Endothelial cell (in vitro differentiated cells): ENCODE results near the gene COL26A1. TPM values are rescaled to one million over a fixed set of nuclear protein-coding genes. Genes with fewer than 3 reads are reported as not detected.

Source experiments
- DNase-seq: peaks from one replicate; pipeline ENCODE4 v3.0.0; 2021; ENCODE audit warnings: low spot score
- H3K27ac Mint-ChIP-seq: one replicate; pipeline ENCODE4 v1.8.0; 2021; ENCODE audit warnings: mixed read lengths, inconsistent platforms; ENCODE audit not compliant: unreplicated experiment
- H3K27me3 Mint-ChIP-seq: one replicate; pipeline ENCODE4 v1.8.0; 2021; ENCODE audit warnings: mild to moderate bottlenecking, moderate library complexity, mixed read lengths, inconsistent platforms; ENCODE audit not compliant: unreplicated experiment
- H3K36me3 Mint-ChIP-seq: one replicate; pipeline ENCODE4 v1.8.0; 2021; ENCODE audit warnings: mild to moderate bottlenecking, low read depth, mixed read lengths, inconsistent platforms; ENCODE audit not compliant: unreplicated experiment
- H3K4me1 Mint-ChIP-seq: one replicate; pipeline ENCODE4 v1.8.0; 2021; ENCODE audit warnings: mild to moderate bottlenecking, mixed read lengths, inconsistent platforms; ENCODE audit not compliant: unreplicated experiment
- H3K4me3 Mint-ChIP-seq: one replicate; pipeline ENCODE4 v1.8.0; 2021; ENCODE audit warnings: mild to moderate bottlenecking, mixed read lengths, inconsistent platforms; ENCODE audit not compliant: unreplicated experiment
- H3K9me3 Mint-ChIP-seq: one replicate; pipeline ENCODE4 v1.8.0; 2021; ENCODE audit warnings: mixed read lengths, inconsistent platforms; ENCODE audit not compliant: unreplicated experiment
- CTCF ChIP-seq: fragments of 200-600 bp; sonication (generic); IDR thresholded peaks from one replicate; pipeline ENCODE4 v1.5.0; 2021; ENCODE audit warnings: antibody characterized with exemption; ENCODE audit not compliant: unreplicated experiment
- total RNA-seq: library from RNA; stranded (reverse); fragmentation: NEBNext Ultra II Directional; extraction: Animal tissue kit (Norgen Biotek cat#: 25700); gene quantifications from one replicate; pipeline ENCODE4 v1.2.1, GENCODE V29; 2021; ENCODE audit not compliant: unreplicated experiment

The COL26A1 gene
- total RNA-seq, 1 donor from 2014 or later: 6.1 TPM

- H3K4me1 Mint-ChIP-seq: no peaks in the 10 kb centered on the region
- no peak overlapping the region for H3K27ac Mint-ChIP-seq
- H3K36me3 Mint-ChIP-seq: no peaks in the 10 kb centered on the region
- H3K27me3 Mint-ChIP-seq: peaks cover 3% of the 10 kb centered on the region
- H3K9me3 Mint-ChIP-seq: no peaks in the 10 kb centered on the region
- DNase-seq: peak; percentile 18
- no peak overlapping the region for H3K4me3 Mint-ChIP-seq
- TF ChIP-seq CTCF: no peak
Observed at GRCh38 chr7:101436857-101437576, 74.3 kb downstream of the COL26A1 start.

GRCh38 chr7:101441890-101442289, 79.2 kb downstream of the COL26A1 start:
- no peaks in the 10 kb centered on the region for H3K4me1 Mint-ChIP-seq
- no peaks in the 10 kb centered on the region for H3K36me3 Mint-ChIP-seq
- H3K27ac Mint-ChIP-seq: no peak overlapping the region
- H3K4me3 Mint-ChIP-seq: no peak overlapping the region
- H3K9me3 Mint-ChIP-seq: no peaks in the 10 kb centered on the region
- DNase-seq: no peak
- H3K27me3 Mint-ChIP-seq: no peaks in the 10 kb centered on the region
- TF ChIP-seq CTCF: no peak

- no peak for DNase-seq
- no peak overlapping the region for H3K4me3 Mint-ChIP-seq
- no peaks in the 10 kb centered on the region for H3K9me3 Mint-ChIP-seq
- H3K27me3 Mint-ChIP-seq: no peaks in the 10 kb centered on the region
- TF ChIP-seq CTCF: no peak
- no peak overlapping the region for H3K27ac Mint-ChIP-seq
- H3K4me1 Mint-ChIP-seq: no peaks in the 10 kb centered on the region
- H3K36me3 Mint-ChIP-seq: no peaks in the 10 kb centered on the region
Observed at GRCh38 chr7:101442426-101443070, 79.9 kb downstream of the COL26A1 start.

- no peaks in the 10 kb centered on the region for H3K36me3 Mint-ChIP-seq
Observed at GRCh38 chr7:101450064-101450463, 87.4 kb downstream of the COL26A1 start.

More at GRCh38 chr7:101450064-101450463, 87.4 kb downstream of the COL26A1 start:
- Mint-ChIP-seq H3K27me3 (no peaks in the 10 kb centered on the region), H3K4me1 (no peaks in the 10 kb centered on the region), H3K27ac (no peak overlapping the region), H3K4me3 (no peak overlapping the region), H3K9me3 (no peaks in the 10 kb centered on the region)
- no peak for DNase-seq
- no peak for TF ChIP-seq CTCF
